HepG2 (cell line): ENCODE results near the gene MAP3K9. TPM values are rescaled to one million over a fixed set of nuclear protein-coding genes. Genes with fewer than 3 reads are reported as not detected.

Experiments used
- ATAC-seq: fragments of 200-7000 bp; cut with Tn5 transposase; 3 replicates; pipeline ENCODE4 v1.9.1; 2020; ENCODE audit warnings: mild to moderate bottlenecking, moderate library complexity
- BruUV-seq: library from RNA; stranded (reverse); fragments of 400-500 nt; replicated peaks from 2 replicates; lab custom pipeline; 2021; lab: Mats Ljungman, UMichigan
- CTCF ChIA-PET: fragments of 300-600 bp; formaldehyde crosslinking; extraction: SDS; loops from one replicate; lab custom pipeline; 2021; ENCODE audit warnings: low total read pairs, inconsistent platforms, low intra/inter-chr PET ratio; lab: Yijun Ruan, JAX
- POLR2A ChIA-PET: fragments of 350-600 bp; sonication (Branson Sonifier 250); formaldehyde crosslinking; loops from one replicate; lab custom pipeline; 2020; ENCODE audit warnings: antibody characterized with exemption, inconsistent platforms; lab: Yijun Ruan, JAX
- DNase-seq: peaks from one replicate; pipeline ENCODE4 v3.0.0-alpha.2; 2015; ENCODE audit warnings: low spot score
- FAIRE-seq: peaks from 3 replicates; lab custom pipeline; 2011; peaks lifted over from hg19 to GRCh38; lab: Jason Lieb, UNC
- H2AFZ ChIP-seq: one replicate; pipeline ENCODE4 v1.6.1; 2011; ENCODE audit warnings: low read length, inconsistent platforms
- H3K27ac ChIP-seq: fragments of 300-600 bp; 3 replicates; pipeline ENCODE4 v1.8.0; 2011; ENCODE audit warnings: mixed run types, mild to moderate bottlenecking, mixed read lengths, low read length, inconsistent platforms; ENCODE audit not compliant: insufficient read depth; ENCODE audit errors: extremely low read length
- H3K27me3 ChIP-seq, 2 experiments: fragments of 200-600 bp in 1 of 2; 2 replicates in 1 of 2; 3 replicates in 1 of 2; pipeline versions ENCODE4 v1.6.0 to v1.8.0; 2011; ENCODE audit warnings: low read length in 2 of 2, mild to moderate bottlenecking in 2 of 2, moderate library complexity in 2 of 2, inconsistent platforms in 1 of 2; ENCODE audit not compliant: insufficient read depth in 2 of 2, control insufficient read depth in 1 of 2
- H3K36me3 ChIP-seq, 2 experiments: fragments of 200-600 bp in 1 of 2; replicated peaks in 1 of 2; 2 replicates in 1 of 2; 3 replicates in 1 of 2; pipeline versions ENCODE4 v1.5.1 to v1.8.0; 2011; ENCODE audit warnings: low read length in 2 of 2, inconsistent platforms in 1 of 2; ENCODE audit not compliant: insufficient read depth in 2 of 2, control insufficient read depth in 1 of 2
- H3K4me1 ChIP-seq: 2 replicates; pipeline ENCODE4 v1.5.1; 2012; ENCODE audit warnings: low read length, inconsistent platforms; ENCODE audit not compliant: insufficient read depth
- H3K4me2 ChIP-seq: 2 replicates; pipeline ENCODE4 v1.6.0; 2011; ENCODE audit warnings: low read depth, low read length, inconsistent platforms
- H3K4me3 ChIP-seq, 3 experiments: fragments of 200-600 bp in 1 of 3; sonication (generic), shearing (Covaris generic) in 1 of 3; replicated peaks in 1 of 3; 2 replicates each; pipeline ENCODE4 v1.5.1; 2011 to 2016; ENCODE audit warnings: low read length in 3 of 3, inconsistent platforms in 2 of 3, low read depth in 2 of 3, mild to moderate bottlenecking in 2 of 3, control low read depth in 1 of 3, mixed read lengths in 1 of 3; ENCODE audit not compliant: insufficient read depth in 1 of 3
- H3K79me2 ChIP-seq: one replicate; pipeline ENCODE4 v1.6.1; 2011; ENCODE audit warnings: low read length, inconsistent platforms; ENCODE audit not compliant: insufficient read depth
- H3K9ac ChIP-seq: 2 replicates; pipeline ENCODE4 v1.6.0; 2011; ENCODE audit warnings: mild to moderate bottlenecking, low read depth, low read length, inconsistent platforms; ENCODE audit not compliant: insufficient read depth
- H3K9me3 ChIP-seq: 2 replicates; pipeline ENCODE4 v1.5.1; 2012; ENCODE audit warnings: mild to moderate bottlenecking, low read length
- H4K20me1 ChIP-seq: 2 replicates; pipeline ENCODE4 v1.6.0; 2011; ENCODE audit warnings: inconsistent platforms, mild to moderate bottlenecking, low read length, moderate library complexity; ENCODE audit not compliant: insufficient read depth
- FOXK2 ChIP-seq: fragments of 450-650 bp; IDR thresholded peaks from 2 replicates; pipeline ENCODE4 v1.6.1; 2016
- KDM5B ChIP-seq: sonication (generic); formaldehyde crosslinking; IDR thresholded peaks from 2 replicates; pipeline ENCODE4 v1.4.0; 2020; ENCODE audit warnings: missing genetic modification reagents, mild to moderate bottlenecking, borderline replicate concordance
- MLX ChIP-seq: IDR thresholded peaks from 2 replicates; pipeline ENCODE4 v1.6.1; 2016
- PAF1 ChIP-seq: IDR thresholded peaks from 2 replicates; pipeline ENCODE4 v1.6.1; 2016; ENCODE audit warnings: missing genetic modification reagents, missing compliant biosample characterization
- PRMT3 ChIP-seq: sonication (generic); formaldehyde crosslinking; IDR thresholded peaks from 2 replicates; pipeline ENCODE4 v1.8.1; 2022; ENCODE audit warnings: low read depth, mild to moderate bottlenecking, moderate library complexity, missing genetic modification reagents, borderline replicate concordance
- RXRA ChIP-seq: sonication (generic); formaldehyde crosslinking; IDR thresholded peaks from 2 replicates; pipeline ENCODE4 v1.5.1; 2020; ENCODE audit warnings: missing genetic modification reagents
- SAFB2 ChIP-seq: sonication (generic); formaldehyde crosslinking; IDR thresholded peaks from 2 replicates; pipeline ENCODE4 v1.5.1; 2020; ENCODE audit warnings: missing genetic modification reagents, low read depth, mild to moderate bottlenecking, borderline replicate concordance
- TAF15 ChIP-seq: fragments of 200-400 bp; formaldehyde crosslinking; IDR thresholded peaks from one replicate; pipeline ENCODE4 v1.6.1; 2018; ENCODE audit warnings: mild to moderate bottlenecking, low read depth, low read length; ENCODE audit not compliant: poor library complexity, severe bottlenecking
- TMF1 ChIP-seq: sonication (generic); formaldehyde crosslinking; IDR thresholded peaks from 2 replicates; pipeline ENCODE4 v1.8.1; 2022; ENCODE audit warnings: low read depth, missing genetic modification reagents
- ZNF230 ChIP-seq: sonication (generic); formaldehyde crosslinking; IDR thresholded peaks from 2 replicates; pipeline ENCODE4 v1.4.0; 2020; ENCODE audit warnings: mild to moderate bottlenecking, missing genetic modification reagents
- ZNF234 ChIP-seq: sonication (generic); formaldehyde crosslinking; conservative IDR thresholded peaks from 2 replicates; pipeline ENCODE4 v1.5.1; 2020; ENCODE audit warnings: mild to moderate bottlenecking, missing genetic modification reagents
- ZNF30 ChIP-seq: sonication (generic); formaldehyde crosslinking; IDR thresholded peaks from 2 replicates; pipeline ENCODE4 v1.5.0; 2020; ENCODE audit warnings: mild to moderate bottlenecking, missing genetic modification reagents
- ZNF343 ChIP-seq: sonication (generic); formaldehyde crosslinking; IDR thresholded peaks from 2 replicates; pipeline ENCODE4 v1.4.0; 2020; ENCODE audit warnings: mild to moderate bottlenecking, missing genetic modification reagents
- ZNF383 ChIP-seq: sonication (generic); formaldehyde crosslinking; IDR thresholded peaks from 2 replicates; pipeline ENCODE4 v1.4.0; 2020; ENCODE audit warnings: missing genetic modification reagents, mild to moderate bottlenecking, borderline replicate concordance
- ZNF549 ChIP-seq: sonication (generic); formaldehyde crosslinking; IDR thresholded peaks from 2 replicates; pipeline ENCODE4 v1.5.0; 2020; ENCODE audit warnings: missing genetic modification reagents
- ZNF644 ChIP-seq: IDR thresholded peaks from 2 replicates; pipeline ENCODE4 v1.6.1; 2016; ENCODE audit warnings: low read depth
- ZNF766 ChIP-seq: sonication (generic); formaldehyde crosslinking; IDR thresholded peaks from 2 replicates; pipeline ENCODE4 v1.5.0; 2020; ENCODE audit warnings: missing genetic modification reagents, borderline replicate concordance
- ZNF850 ChIP-seq: sonication (generic); formaldehyde crosslinking; conservative IDR thresholded peaks from 2 replicates; pipeline ENCODE4 v1.9.0; 2021; ENCODE audit warnings: mild to moderate bottlenecking, missing genetic modification reagents
- WGBS: methylation state at CpG from one replicate; pipeline ENCODE4 v1.1.6; 2017; ENCODE audit warnings: low lambda C conversion rate; 5-methylcytosine and 5-hydroxymethylcytosine counted together
- in situ Hi-C: cut with HindIII; loops from 2 replicates; pipeline ENCODE4 v1.10.0; 2017; ENCODE audit warnings: low pct_unique_long_range_greater_than_20kb; ENCODE audit not compliant: extremely low pct_ligation_motif_present
- intact Hi-C: fragments of 100-400 bp; cut with micrococcal nuclease; formaldehyde crosslinking; loops from one replicate; pipeline ENCODE4 v1.10.0; 2022; ENCODE audit not compliant: unreplicated experiment
- polyA plus RNA-seq, 8 experiments: library from polyadenylated mRNA; depleted of rRNA in 3 of 8; stranded (reverse) in 7 of 8; unstranded in 1 of 8; fragments of >200 nt; fragmentation: Illumina TruSeq in 4 of 8; extraction: Trizol in 4 of 8; gene quantifications; 2 replicates each; pipeline versions ENCODE4 v1.2.1 to v1.2.3, GENCODE V29; 2011 to 2016; ENCODE audit warnings: low read depth in 4 of 8, missing spikeins in 1 of 8, mixed read lengths in 1 of 8; ENCODE audit not compliant: insufficient read depth in 1 of 8
- total RNA-seq, 5 experiments: library from RNA; depleted of rRNA; stranded (reverse); fragments of >200 nt; fragmentation: Illumina TruSeq; extraction: Trizol; gene quantifications; 2 replicates each; pipeline ENCODE4 v1.2.3, GENCODE V29; 2016; ENCODE audit warnings: low read depth in 1 of 5
- TF ChIP-seq, protein P1 (sequence below): sonication (generic); formaldehyde crosslinking; IDR thresholded peaks from 2 replicates; pipeline ENCODE4 v1.4.0; 2020; ENCODE audit warnings: missing genetic modification reagents, borderline replicate concordance

Gene MAP3K9
- total and polyA plus RNA-seq, 2 of the 13 experiments (the other 11 are each of a cell fraction or from before 2014, with no cell fraction given) = 4.3 to 4.5 TPM

- intact Hi-C loops (no loop called here), in situ Hi-C loops (no loop called here)
- no peak for FAIRE-seq
- Histone ChIP-seq H3K9ac (no peak overlapping the region), H3K4me2 (no peak overlapping the region), H3K4me3 (no peak overlapping the region), H3K27ac (no peak overlapping the region), H3K27me3 (no peaks in the 10 kb centered on the region), H4K20me1 (no peaks in the 10 kb centered on the region), H3K4me1 (no peaks in the 10 kb centered on the region), H3K9me3 (no peaks in the 10 kb centered on the region), H3K79me2 (no peaks in the 10 kb centered on the region), H3K36me3 (peaks cover 2 to 3% of the 10 kb centered on the region in 2 experiments; a peak in 3 of 5 replicates), H2AFZ (no peak overlapping the region)
- no peak for ATAC-seq
- 100% methylated on average over 4 of the region's 4 CpGs for WGBS
- CTCF ChIA-PET = no interaction called here
- POLR2A ChIA-PET = no interaction called here
- TF ChIP-seq ZNF383 (CRISPR knock-in tag) (no peak), FOXK2 (no peak), PRMT3 (CRISPR knock-in tag) (no peak), TMF1 (CRISPR knock-in tag) (no peak), RXRA (CRISPR knock-in tag) (no peak), MLX (CRISPR knock-in tag) (no peak), ZNF234 (CRISPR knock-in tag) (no peak), KDM5B (CRISPR knock-in tag) (no peak), ZNF30 (CRISPR knock-in tag) (no peak), ZNF230 (CRISPR knock-in tag) (no peak), SAFB2 (no peak), ZNF850 (CRISPR knock-in tag) (no peak), PAF1 (CRISPR knock-in tag) (no peak), ZNF644 (CRISPR knock-in tag) (no peak), TAF15 (no peak), ZNF343 (CRISPR knock-in tag) (no peak), ZNF766 (CRISPR knock-in tag) (no peak), ZNF549 (no peak)
- TF ChIP-seq, protein P1, sequence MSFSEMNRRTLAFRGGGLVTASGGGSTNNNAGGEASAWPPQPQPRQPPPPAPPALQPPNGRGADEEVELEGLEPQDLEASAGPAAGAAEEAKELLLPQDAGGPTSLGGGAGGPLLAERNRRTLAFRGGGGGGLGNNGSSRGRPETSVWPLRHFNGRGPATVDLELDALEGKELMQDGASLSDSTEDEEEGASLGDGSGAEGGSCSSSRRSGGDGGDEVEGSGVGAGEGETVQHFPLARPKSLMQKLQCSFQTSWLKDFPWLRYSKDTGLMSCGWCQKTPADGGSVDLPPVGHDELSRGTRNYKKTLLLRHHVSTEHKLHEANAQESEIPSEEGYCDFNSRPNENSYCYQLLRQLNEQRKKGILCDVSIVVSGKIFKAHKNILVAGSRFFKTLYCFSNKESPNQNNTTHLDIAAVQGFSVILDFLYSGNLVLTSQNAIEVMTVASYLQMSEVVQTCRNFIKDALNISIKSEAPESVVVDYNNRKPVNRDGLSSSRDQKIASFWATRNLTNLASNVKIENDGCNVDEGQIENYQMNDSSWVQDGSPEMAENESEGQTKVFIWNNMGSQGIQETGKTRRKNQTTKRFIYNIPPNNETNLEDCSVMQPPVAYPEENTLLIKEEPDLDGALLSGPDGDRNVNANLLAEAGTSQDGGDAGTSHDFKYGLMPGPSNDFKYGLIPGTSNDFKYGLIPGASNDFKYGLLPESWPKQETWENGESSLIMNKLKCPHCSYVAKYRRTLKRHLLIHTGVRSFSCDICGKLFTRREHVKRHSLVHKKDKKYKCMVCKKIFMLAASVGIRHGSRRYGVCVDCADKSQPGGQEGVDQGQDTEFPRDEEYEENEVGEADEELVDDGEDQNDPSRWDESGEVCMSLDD = no peak
- DNase-seq = no peak
- BruUV-seq = no TSS peak
These were observed 29.6 kb downstream of the MAP3K9 start for GRCh38 chr14:70779667-70780066.
